ENCODE results near the gene IRF2.

DNA sequence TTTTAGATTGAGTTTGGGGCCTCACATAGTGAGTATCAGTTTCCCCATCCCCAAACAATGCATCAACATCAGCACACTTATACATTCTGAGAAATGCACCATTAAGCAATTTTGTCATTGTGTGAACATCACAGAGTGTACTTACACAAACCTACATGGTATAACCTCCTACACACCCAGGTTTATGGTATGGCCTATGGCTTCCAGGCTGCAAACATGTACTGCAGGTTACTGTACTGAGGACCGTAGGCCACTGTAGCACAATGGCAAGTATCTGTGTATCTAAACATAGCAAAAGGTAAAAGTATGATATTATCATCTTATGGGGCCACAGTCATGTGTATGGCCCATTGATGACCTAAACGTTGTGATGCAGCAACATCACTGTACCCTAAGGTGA, 7.7 kb downstream of the IRF2 start:
- TF ChIP-seq CTCF (IDR thresholded peaks at IDR 0.05; ENCODE audit: poor library complexity, severe bottlenecking) (no peak), EZH2 (IDR thresholded peaks at IDR 0.05; ENCODE audit: borderline replicate concordance, insufficient read depth, low read length, poor library complexity, severe bottlenecking) (no peak), POLR2AphosphoS5 (IDR thresholded peaks at IDR 0.05) (no peak), EP300 (conservative IDR thresholded peaks at IDR 0.05; ENCODE audit: poor library complexity, severe bottlenecking) (no peak), MXI1 (conservative IDR thresholded peaks at IDR 0.05; ENCODE audit: poor library complexity, severe bottlenecking) (no peak), REST (IDR thresholded peaks at IDR 0.05; ENCODE audit: borderline replicate concordance) (no peak), TAF1 (IDR thresholded peaks at IDR 0.05; ENCODE audit: low read depth) (no peak), SMC3 (conservative IDR thresholded peaks at IDR 0.05; ENCODE audit: poor library complexity) (no peak)
